ENCODE data around the gene C1GALT1. TPM values are rescaled to one million over a fixed set of nuclear protein-coding genes. Genes with fewer than 3 reads are reported as not detected.
"Not testable (repeated sequence)": the region's sequence is repeated elsewhere in the genome, so short reads cannot be mapped to it uniquely, and the experiment has no call there.

The C1GALT1 gene
- total RNA-seq, 1 donor from 2014 or later: 35.8 TPM

DNA sequence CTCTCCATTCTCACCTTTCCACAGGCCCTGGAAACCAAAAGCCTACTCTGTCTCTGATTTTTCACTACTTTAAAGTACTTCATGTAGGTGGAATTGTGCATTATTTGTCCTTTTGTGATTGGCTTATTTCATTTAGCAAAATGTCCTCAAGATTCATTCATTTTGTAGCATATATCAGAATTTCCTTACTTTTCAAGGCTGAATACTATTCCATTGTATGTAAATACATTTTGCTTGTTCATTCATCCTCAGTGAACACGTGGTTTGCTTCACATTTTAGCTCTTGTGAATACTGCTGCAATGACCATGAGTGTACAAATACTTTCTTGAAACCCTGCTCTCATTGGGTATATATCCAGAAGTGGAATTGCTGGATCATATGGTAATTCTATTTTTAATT lies 8.8 kb downstream of the C1GALT1 start:
- Mint-ChIP-seq H3K27ac (no peak overlapping the region), H3K4me3 (no peak overlapping the region), H3K4me1 (ENCODE audit: low read depth) (peaks cover 40% of the 10 kb centered on the region), H3K9me3 (peaks cover 10% of the 10 kb centered on the region), H3K27me3 (ENCODE audit: insufficient read depth) (no peaks in the 10 kb centered on the region), H3K36me3 (ENCODE audit: low read depth) (peaks cover 25% of the 10 kb centered on the region)
- intact Hi-C loops (cut with micrococcal nuclease): no loop called here
- no peak for DNase-seq (ENCODE audit: low spot score)

DNA sequence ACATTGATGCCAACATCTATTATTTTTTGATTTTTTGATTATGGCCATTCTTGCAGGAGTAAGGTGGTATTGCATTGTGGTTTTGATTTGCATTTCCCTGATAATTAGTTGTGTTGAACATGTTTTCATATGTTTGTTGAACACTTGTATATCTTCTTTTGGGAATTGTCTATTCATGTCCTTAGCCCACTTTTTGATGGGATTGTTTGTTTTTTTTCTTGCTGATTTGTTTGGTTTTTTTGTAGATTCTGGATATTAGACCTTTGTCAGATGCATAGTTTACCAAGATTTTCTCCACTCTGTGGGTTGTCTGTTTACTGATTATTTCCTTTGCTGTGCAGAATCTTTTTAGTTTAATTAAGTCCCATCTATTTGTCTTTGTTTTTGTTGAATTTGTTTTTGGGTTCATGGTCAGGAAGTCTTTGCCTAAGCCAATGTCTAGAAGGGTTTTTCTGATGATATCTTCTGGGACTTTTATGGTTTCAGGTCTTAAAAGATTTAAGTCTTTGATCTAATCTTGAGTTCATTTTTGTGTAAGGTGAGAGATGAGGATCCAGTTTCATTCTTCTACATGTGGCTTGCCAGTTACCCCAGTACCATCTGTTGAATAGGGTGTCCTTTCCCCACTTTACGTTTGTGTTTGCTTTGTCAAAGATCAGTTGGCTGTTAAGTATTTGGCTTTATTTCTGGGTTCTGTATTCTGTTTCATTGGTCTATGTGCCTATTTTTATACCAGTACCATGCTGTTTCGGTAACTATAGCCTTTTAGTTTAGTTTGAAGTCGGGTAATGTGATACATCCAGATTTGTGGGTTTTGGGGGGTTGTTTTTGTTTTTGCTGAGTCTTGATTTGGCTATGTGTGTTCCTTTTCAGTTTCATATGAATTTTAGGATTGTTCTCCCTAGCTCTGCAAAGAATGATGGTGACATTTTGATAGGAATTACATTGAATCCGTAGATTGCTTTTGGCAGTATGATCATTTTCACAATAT lies 10.7 kb downstream of the C1GALT1 start:
- H3K4me1 Mint-ChIP-seq (ENCODE audit: low read depth): peaks cover 40% of the 10 kb centered on the region
- peak overlapping the region; percentile 62 for H3K27ac Mint-ChIP-seq
- not testable (repeated sequence) for DNase-seq (ENCODE audit: low spot score); H3K27me3 Mint-ChIP-seq (ENCODE audit: insufficient read depth)
- intact Hi-C loops (cut with micrococcal nuclease): loop anchor here (1.0 to 2.0 kb wide), 3 partner anchors 11 to 66 kb away; partner anchors contain the start of gene C1GALT1
- peak overlapping the region; percentile 36 for H3K4me3 Mint-ChIP-seq
- peaks cover 30% of the 10 kb centered on the region for H3K36me3 Mint-ChIP-seq (ENCODE audit: low read depth)
- H3K9me3 Mint-ChIP-seq: peaks cover 10% of the 10 kb centered on the region

DNA sequence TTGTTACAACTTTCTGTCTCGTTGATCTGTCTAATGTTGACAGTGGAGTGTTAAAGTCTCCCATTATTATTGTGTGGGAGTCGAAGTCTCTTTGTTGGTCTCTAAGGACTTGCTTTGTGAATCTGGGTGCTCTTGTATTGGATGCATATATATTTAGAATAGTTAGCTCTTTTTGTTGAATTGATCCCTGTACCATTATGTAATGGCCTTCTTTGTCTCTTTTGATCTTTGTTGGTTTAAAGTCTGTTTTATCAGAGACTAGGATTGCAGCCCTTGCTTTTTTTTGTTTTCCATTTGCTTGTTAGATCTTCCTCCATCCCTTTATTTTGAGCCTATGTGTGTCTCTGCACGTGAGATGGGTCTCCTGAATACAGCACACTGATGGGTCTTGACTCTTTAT lies 17.2 kb downstream of the C1GALT1 start:
- Mint-ChIP-seq H3K9me3 (peaks cover 15% of the 10 kb centered on the region), H3K36me3 (ENCODE audit: low read depth) (peaks cover 22% of the 10 kb centered on the region), H3K4me1 (ENCODE audit: low read depth) (peaks cover 70% of the 10 kb centered on the region), H3K27ac (peak overlapping the region; percentile 34)
- DNase-seq (ENCODE audit: low spot score); H3K27me3 Mint-ChIP-seq (ENCODE audit: insufficient read depth); H3K4me3 Mint-ChIP-seq; intact Hi-C loops (cut with micrococcal nuclease): not testable (repeated sequence)

DNA sequence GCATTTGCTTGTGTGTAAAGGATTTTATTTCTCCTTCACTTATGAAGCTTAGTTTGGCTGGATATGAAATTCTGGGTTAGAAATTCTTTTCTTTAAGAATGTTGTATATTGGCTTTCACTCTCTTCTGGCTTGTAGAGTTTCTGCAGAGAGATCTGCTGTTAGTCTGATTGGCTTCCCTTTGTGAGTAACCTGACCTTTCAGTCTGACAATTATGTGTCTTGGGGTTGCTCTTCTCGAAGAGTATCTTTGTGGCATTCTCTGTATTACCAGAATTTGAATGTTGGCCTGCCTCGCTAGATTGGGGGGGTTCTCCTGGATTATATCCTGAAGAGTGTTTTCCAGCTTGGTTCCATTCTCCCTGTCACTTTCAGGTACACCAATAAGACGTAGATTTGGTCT lies 17.9 kb downstream of the C1GALT1 start:
- H3K27me3 Mint-ChIP-seq (ENCODE audit: insufficient read depth); DNase-seq (ENCODE audit: low spot score); intact Hi-C loops (cut with micrococcal nuclease); H3K4me3 Mint-ChIP-seq; H3K27ac Mint-ChIP-seq: not testable (repeated sequence)
- Mint-ChIP-seq H3K4me1 (ENCODE audit: low read depth) (peaks cover 67% of the 10 kb centered on the region), H3K36me3 (ENCODE audit: low read depth) (peaks cover 16% of the 10 kb centered on the region), H3K9me3 (peaks cover 15% of the 10 kb centered on the region)

DNA sequence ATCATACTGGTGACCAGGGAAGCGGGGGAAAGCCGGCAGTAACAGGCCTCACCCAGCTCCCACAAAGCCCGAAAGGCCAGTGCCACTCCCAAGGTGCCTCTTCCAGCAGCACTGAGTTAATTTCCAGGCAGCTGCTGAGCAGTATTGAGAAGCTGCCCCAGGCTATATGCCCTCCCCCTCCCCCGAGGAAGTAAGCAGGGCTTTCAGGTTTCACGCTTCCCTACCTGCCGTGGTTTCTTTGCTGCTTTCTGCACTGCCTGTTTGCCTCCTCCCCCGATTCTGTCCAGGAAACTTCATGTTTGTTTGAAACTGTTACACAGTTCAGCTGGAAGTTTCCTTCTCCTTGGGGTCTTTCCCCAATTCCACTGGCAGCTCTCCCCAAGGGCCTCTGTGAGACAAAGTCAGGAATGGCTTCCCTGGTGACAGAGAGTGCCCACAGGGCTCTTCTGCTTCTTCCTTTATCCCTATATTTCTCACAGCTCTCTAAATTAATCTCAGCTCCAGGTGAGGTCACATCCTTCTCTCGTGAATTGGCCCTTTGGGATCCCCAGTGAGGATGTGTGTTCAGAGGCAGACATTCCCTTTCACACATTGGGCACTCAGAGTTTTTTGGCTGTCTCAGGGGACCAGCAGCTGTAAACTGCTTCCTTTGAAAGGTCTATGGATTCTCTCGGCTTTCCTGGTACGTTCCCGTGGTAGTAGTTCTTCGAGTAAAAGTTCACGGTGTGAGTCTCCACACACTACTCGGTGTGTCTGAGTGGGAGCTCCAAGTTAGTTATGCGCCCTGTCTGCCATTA lies 19.4 kb downstream of the C1GALT1 start:
- peaks cover 15% of the 10 kb centered on the region for H3K9me3 Mint-ChIP-seq
- intact Hi-C loops (cut with micrococcal nuclease): no loop called here
- peaks cover 16% of the 10 kb centered on the region for H3K36me3 Mint-ChIP-seq (ENCODE audit: low read depth)
- H3K27ac Mint-ChIP-seq: peak overlapping the region; percentile 83
- DNase-seq (ENCODE audit: low spot score): peak; percentile 22
- peaks cover 68% of the 10 kb centered on the region for H3K4me1 Mint-ChIP-seq (ENCODE audit: low read depth)
- H3K27me3 Mint-ChIP-seq (ENCODE audit: insufficient read depth): no peaks in the 10 kb centered on the region
- H3K4me3 Mint-ChIP-seq: peak overlapping the region; percentile 75

DNA sequence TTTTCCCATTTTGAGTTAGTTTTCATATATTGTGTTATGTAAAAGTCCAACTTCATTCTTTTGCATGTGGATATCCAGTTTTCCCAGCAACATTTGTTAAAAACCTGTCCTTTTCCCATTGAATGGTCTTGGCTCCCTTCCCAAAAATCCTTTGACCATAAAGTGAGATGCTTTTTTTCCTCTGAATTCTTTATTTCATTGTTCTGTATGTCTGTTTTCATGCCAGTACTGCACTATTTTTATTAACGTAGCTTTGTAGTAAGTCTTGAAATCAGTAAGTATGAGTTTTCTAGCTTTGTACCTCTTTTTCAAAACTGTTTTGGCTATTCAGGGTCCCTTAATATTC lies 20.0 kb downstream of the C1GALT1 start:
- intact Hi-C loops (cut with micrococcal nuclease): no loop called here
- H3K4me1 Mint-ChIP-seq (ENCODE audit: low read depth): peaks cover 74% of the 10 kb centered on the region
- H3K36me3 Mint-ChIP-seq (ENCODE audit: low read depth): peaks cover 20% of the 10 kb centered on the region
- peak overlapping the region; percentile 75 for H3K4me3 Mint-ChIP-seq
- H3K27me3 Mint-ChIP-seq (ENCODE audit: insufficient read depth): no peaks in the 10 kb centered on the region
- H3K9me3 Mint-ChIP-seq: peaks cover 18% of the 10 kb centered on the region
- peak overlapping the region; percentile 83 for H3K27ac Mint-ChIP-seq
- no peak for DNase-seq (ENCODE audit: low spot score)

DNA sequence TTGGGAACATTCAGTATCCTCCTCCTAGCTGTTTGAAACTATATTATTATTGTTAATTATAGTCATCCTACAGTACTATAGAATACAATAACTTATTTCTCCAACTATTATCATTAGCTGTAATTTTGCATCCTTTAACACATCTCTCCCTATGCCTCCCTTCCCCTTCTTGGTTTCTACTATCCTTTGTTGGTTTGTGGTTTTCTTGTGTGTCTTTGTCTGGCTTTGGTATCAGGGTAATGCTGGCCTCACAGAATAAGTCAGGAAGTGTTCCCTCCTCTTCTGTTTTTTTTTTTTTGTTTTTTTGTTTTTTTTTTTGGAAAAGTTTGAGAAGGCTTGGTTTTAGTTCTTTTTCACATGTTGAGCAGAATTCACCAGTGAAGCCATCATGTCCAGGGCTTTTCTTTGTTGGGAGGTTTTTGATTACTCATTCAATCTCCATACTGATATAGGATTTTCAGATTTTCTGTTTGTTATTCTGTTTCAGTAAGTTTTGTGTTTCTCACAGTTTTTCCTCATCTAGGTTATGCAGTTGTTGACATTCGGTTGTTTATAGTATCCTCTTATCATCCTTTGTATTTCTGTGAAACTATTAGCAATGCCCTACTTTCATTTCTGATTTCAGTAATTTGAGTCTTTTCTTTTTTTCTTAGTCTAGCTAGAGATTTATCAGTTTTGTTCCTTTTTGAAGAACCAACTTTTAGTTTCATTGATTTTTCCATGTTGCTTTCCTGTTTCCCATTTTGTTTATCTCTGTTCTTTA lies 21.6 kb downstream of the C1GALT1 start:
- intact Hi-C loops (cut with micrococcal nuclease): loop anchor here (1.0 to 2.0 kb wide), 3 partner anchors 11 to 55 kb away; partner anchors contain the start of gene C1GALT1
- Mint-ChIP-seq H3K27me3 (ENCODE audit: insufficient read depth) (no peaks in the 10 kb centered on the region), H3K36me3 (ENCODE audit: low read depth) (peaks cover 12% of the 10 kb centered on the region), H3K4me1 (ENCODE audit: low read depth) (peaks cover 72% of the 10 kb centered on the region), H3K4me3 (peak overlapping the region; percentile 61), H3K9me3 (peaks cover 13% of the 10 kb centered on the region), H3K27ac (peak overlapping the region; percentile 59)
- no peak for DNase-seq (ENCODE audit: low spot score)

DNA sequence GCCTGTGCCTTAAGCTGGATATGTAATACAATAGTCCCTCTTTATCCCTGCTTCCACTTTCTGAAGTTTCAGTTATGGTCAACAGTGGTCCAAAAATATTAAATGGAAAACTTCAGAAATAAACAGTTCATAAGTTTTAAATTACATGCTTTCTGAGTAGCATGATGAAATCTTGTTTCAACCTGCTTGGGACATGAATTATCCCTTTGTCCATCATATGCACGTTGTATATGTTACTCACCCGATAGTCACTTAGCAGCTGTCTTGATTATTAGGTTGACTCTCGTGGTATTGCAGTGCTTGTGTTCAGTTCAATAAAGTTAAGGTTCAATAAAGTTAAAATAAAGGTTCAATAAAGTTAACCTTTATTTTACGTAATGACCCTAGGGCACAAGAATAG lies 25.5 kb downstream of the C1GALT1 start:
- Mint-ChIP-seq H3K27me3 (ENCODE audit: insufficient read depth) (no peaks in the 10 kb centered on the region), H3K4me3 (no peak overlapping the region), H3K9me3 (peaks cover 3% of the 10 kb centered on the region), H3K27ac (no peak overlapping the region), H3K36me3 (ENCODE audit: low read depth) (peaks cover 20% of the 10 kb centered on the region), H3K4me1 (ENCODE audit: low read depth) (peaks cover 40% of the 10 kb centered on the region)
- DNase-seq (ENCODE audit: low spot score): no peak
- intact Hi-C loops (cut with micrococcal nuclease): no loop called here

DNA sequence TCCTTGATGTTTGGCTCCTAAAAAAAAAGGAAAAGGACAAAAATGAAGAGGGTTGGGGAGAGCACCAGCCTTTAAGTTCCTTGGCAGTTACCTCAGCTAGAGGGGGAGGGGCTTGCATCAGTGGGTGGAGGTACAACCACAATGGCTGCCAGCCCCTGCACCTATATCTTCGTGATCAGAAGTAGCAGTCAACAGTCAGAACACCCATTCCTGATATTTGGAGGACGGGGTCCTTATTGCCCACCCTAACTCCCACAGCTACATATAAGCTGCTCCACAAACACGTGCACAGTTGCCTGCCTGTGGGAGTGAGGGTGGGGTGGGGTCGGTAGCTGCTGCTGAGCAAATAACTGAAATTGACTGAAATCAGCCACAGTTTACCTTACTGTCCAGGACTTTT lies 26.2 kb downstream of the C1GALT1 start:
- Mint-ChIP-seq H3K9me3 (peaks cover 3% of the 10 kb centered on the region), H3K36me3 (ENCODE audit: low read depth) (peaks cover 20% of the 10 kb centered on the region), H3K27me3 (ENCODE audit: insufficient read depth) (no peaks in the 10 kb centered on the region), H3K27ac (no peak overlapping the region), H3K4me3 (no peak overlapping the region), H3K4me1 (ENCODE audit: low read depth) (peaks cover 34% of the 10 kb centered on the region)
- DNase-seq (ENCODE audit: low spot score): no peak
- intact Hi-C loops (cut with micrococcal nuclease): no loop called here

DNA sequence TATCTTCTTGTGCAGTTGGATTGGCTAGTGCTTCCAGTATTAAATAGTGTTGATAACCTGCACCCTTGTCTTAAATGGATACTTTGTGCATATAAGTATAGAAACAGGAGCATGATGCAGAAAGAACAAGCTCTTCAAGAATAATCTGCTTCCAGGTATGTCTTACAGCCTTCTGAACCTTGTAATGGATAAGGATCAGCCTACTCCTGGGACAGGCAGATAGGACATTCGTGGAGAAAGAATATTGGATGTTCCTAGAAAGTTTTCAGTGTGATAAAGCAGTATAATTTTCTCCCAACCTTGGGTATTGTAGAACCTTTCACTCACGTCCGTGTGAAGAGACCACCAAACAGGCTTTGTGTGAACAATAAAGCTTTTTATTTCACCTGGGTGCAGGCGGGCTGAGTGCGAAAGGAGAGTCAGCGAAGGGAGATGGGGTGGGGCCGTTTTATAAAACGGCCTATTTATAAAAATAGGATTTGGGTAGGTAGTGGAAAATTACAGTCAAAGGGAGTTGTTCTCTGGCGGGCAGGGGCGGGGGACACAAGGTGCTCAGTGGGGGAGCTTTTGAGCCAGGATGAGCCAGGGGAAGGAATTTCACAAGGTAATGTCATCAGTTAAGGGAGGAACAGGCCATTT lies 27.2 kb downstream of the C1GALT1 start:
- Mint-ChIP-seq H3K36me3 (ENCODE audit: low read depth) (peaks cover 24% of the 10 kb centered on the region), H3K9me3 (peaks cover 3% of the 10 kb centered on the region), H3K27ac (no peak overlapping the region), H3K4me3 (no peak overlapping the region), H3K4me1 (ENCODE audit: low read depth) (peaks cover 24% of the 10 kb centered on the region), H3K27me3 (ENCODE audit: insufficient read depth) (no peaks in the 10 kb centered on the region)
- DNase-seq (ENCODE audit: low spot score): no peak
- intact Hi-C loops (cut with micrococcal nuclease): no loop called here

DNA sequence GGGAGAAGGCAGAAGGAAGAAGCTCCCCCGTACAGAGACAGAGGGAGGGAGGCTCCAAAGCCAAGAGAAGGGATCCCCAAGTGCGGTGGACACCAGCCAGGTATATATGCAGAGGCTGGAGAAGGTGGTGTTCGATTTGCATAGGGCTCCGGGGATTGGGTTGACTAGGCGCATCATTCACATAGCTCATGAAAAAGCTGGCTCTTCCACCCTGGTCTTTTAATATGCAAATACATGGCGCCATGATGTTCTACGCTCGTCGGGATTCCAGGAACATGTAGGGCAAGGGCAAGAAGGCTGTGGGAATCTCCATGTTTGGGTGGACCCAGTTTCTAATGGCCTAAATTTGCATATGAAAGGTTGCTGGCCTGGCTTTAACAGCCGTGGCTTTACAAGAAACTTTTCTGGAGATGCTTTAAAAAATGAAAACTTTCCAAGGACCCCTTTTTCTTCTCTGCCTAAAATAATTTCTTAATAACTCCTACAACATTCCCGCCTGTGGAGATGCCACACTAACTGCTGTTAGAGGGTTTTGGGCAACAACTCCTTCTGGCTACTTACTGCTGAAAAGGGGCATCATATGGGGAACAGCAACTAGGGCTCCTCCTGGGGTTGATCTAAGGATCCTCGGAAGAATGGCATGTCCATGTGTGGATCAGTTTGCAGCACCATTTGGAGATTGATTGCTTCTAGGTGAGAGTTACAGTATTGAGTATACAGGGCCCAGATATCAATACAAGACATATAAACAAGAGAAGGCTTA lies 28.3 kb downstream of the C1GALT1 start:
- peaks cover 30% of the 10 kb centered on the region for H3K36me3 Mint-ChIP-seq (ENCODE audit: low read depth)
- DNase-seq (ENCODE audit: low spot score): no peak
- peaks cover 17% of the 10 kb centered on the region for H3K4me1 Mint-ChIP-seq (ENCODE audit: low read depth)
- H3K27ac Mint-ChIP-seq: no peak overlapping the region
- no peak overlapping the region for H3K4me3 Mint-ChIP-seq
- intact Hi-C loops (cut with micrococcal nuclease): no loop called here
- peaks cover 3% of the 10 kb centered on the region for H3K9me3 Mint-ChIP-seq
- H3K27me3 Mint-ChIP-seq (ENCODE audit: insufficient read depth): no peaks in the 10 kb centered on the region
